Mesothelial cell of epicardium (in vitro differentiated cells): ENCODE measurements around the gene STARD13. TPM values are rescaled to one million over a fixed set of nuclear protein-coding genes. Genes with fewer than 3 reads are reported as not detected.

Experiments used
- DNase-seq, 2 experiments: peaks; one replicate each; pipeline ENCODE4 v3.0.0; 2021; ENCODE audit warnings: low spot score in 2 of 2; ENCODE audit not compliant: unreplicated experiment in 2 of 2
- H3K27ac Mint-ChIP-seq: 2 replicates; pipeline ENCODE4 v1.8.0; 2021; ENCODE audit warnings: mixed read lengths
- H3K27me3 Mint-ChIP-seq: 2 replicates; pipeline ENCODE4 v1.8.0; 2021; ENCODE audit warnings: low read depth, mixed read lengths
- H3K36me3 Mint-ChIP-seq: 2 replicates; pipeline ENCODE4 v1.8.0; 2021; ENCODE audit warnings: mixed read lengths
- H3K4me1 Mint-ChIP-seq: 2 replicates; pipeline ENCODE4 v1.8.0; 2021; ENCODE audit warnings: mixed read lengths
- H3K4me3 Mint-ChIP-seq: 2 replicates; pipeline ENCODE4 v1.8.0; 2021; ENCODE audit warnings: mild to moderate bottlenecking, moderate library complexity, mixed read lengths
- H3K9me3 Mint-ChIP-seq: 2 replicates; pipeline ENCODE4 v1.8.0; 2021; ENCODE audit warnings: mixed read lengths
- CTCF ChIP-seq: fragments of 200-600 bp; sonication (generic); IDR thresholded peaks from one replicate; pipeline ENCODE4 v1.5.0; 2021; ENCODE audit warnings: antibody characterized with exemption; ENCODE audit not compliant: unreplicated experiment
- total RNA-seq: library from RNA; stranded (reverse); gene quantifications from 3 replicates; pipeline ENCODE4 v1.2.1, GENCODE V29; 2021

The STARD13 gene
- total RNA-seq, 1 donor from 2014 or later: 23.0 TPM

GRCh38 chr13:33078263-33078662 lies 207.3 kb downstream of the STARD13 start:
- Mint-ChIP-seq H3K36me3 (no peaks in the 10 kb centered on the region), H3K27me3 (no peaks in the 10 kb centered on the region), H3K4me3 (no peak overlapping the region), H3K27ac (no peak overlapping the region), H3K4me1 (no peaks in the 10 kb centered on the region), H3K9me3 (no peaks in the 10 kb centered on the region)
- TF ChIP-seq CTCF: no peak
- DNase-seq: no peak

GRCh38 chr13:33076001-33076992 lies 209.3 kb downstream of the STARD13 start:
- TF ChIP-seq CTCF: no peak
- no peaks in the 10 kb centered on the region for H3K9me3 Mint-ChIP-seq
- H3K27ac Mint-ChIP-seq: no peak overlapping the region
- no peaks in the 10 kb centered on the region for H3K27me3 Mint-ChIP-seq
- no peaks in the 10 kb centered on the region for H3K36me3 Mint-ChIP-seq
- H3K4me1 Mint-ChIP-seq: no peaks in the 10 kb centered on the region
- no peak overlapping the region for H3K4me3 Mint-ChIP-seq
- DNase-seq: no peak

GRCh38 chr13:33073338-33073737 lies 212.2 kb downstream of the STARD13 start:
- no peaks in the 10 kb centered on the region for H3K36me3 Mint-ChIP-seq
- no peak for TF ChIP-seq CTCF
- H3K27me3 Mint-ChIP-seq: no peaks in the 10 kb centered on the region
- no peak for DNase-seq
- no peak overlapping the region for H3K4me3 Mint-ChIP-seq
- no peaks in the 10 kb centered on the region for H3K9me3 Mint-ChIP-seq
- no peak overlapping the region for H3K27ac Mint-ChIP-seq
- H3K4me1 Mint-ChIP-seq: no peaks in the 10 kb centered on the region

- no peak overlapping the region for H3K4me3 Mint-ChIP-seq
- no peak for TF ChIP-seq CTCF
- no peaks in the 10 kb centered on the region for H3K9me3 Mint-ChIP-seq
- DNase-seq: no peak
- H3K36me3 Mint-ChIP-seq: no peaks in the 10 kb centered on the region
- no peak overlapping the region for H3K27ac Mint-ChIP-seq
- no peaks in the 10 kb centered on the region for H3K4me1 Mint-ChIP-seq
- no peaks in the 10 kb centered on the region for H3K27me3 Mint-ChIP-seq
Measured at GRCh38 chr13:33072759-33073158, 212.8 kb downstream of the STARD13 start.

- H3K36me3 Mint-ChIP-seq: no peaks in the 10 kb centered on the region
- H3K4me1 Mint-ChIP-seq: no peaks in the 10 kb centered on the region
- H3K27me3 Mint-ChIP-seq: no peaks in the 10 kb centered on the region
- DNase-seq: no peak
- no peak overlapping the region for H3K27ac Mint-ChIP-seq
- TF ChIP-seq CTCF: no peak
- no peak overlapping the region for H3K4me3 Mint-ChIP-seq
- H3K9me3 Mint-ChIP-seq: no peaks in the 10 kb centered on the region
Measured at GRCh38 chr13:33072282-33072681, 213.3 kb downstream of the STARD13 start.
